ENCODE results near the gene NPAP1.
"Not testable (repeated sequence)": the region's sequence is repeated elsewhere in the genome, so short reads cannot be mapped to it uniquely, and the experiment has no call there.

Gene NPAP1

DNA sequence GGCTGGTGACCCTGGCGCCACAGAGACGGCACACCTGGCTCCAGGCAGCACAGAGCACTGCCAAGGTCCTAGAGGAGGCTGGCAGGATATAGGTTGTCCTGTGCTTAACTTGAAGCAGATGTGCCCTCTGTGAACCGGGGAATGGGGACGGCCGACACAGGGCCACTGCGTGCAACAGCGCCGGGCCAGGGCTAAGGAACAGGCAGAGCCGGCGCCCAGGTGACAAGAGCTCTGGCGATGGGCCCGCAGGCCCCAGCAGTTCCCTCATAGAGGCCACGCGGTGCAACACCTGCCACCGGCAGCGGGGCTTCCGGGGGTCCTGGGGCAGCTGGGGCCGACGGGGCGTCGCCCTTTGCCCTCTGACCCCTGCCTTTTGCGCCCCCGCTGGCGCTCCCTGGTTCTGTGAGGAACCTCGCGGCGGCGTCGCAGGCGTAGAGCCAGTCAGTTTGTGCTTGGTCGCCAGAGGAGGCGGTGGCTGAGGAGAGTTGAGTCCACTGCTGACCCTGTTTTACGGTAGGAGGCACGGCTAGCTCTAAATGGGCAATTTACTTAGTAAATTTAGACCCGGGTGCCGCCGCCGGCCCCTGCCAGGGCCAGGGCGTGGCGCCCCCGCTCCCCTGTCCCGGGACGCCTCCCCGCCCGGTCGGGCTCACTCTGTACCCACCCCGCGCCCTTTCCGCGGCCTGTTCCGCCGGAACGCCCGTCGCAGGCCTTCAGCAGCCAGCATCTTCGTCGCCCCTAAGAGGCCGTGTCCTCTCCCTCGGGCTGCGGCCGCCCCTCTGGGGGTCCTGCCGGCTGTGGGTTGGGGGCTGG is at the start of gene NPAP1:
Gene NPAP1 (plus strand): TSS at position 444 of the 813 bp plus-strand sequence. CDS start 93 bp downstream, at position 537.
- DNase-seq (ENCODE audit: low spot score) (no peak), FAIRE-seq (no peak)

DNA sequence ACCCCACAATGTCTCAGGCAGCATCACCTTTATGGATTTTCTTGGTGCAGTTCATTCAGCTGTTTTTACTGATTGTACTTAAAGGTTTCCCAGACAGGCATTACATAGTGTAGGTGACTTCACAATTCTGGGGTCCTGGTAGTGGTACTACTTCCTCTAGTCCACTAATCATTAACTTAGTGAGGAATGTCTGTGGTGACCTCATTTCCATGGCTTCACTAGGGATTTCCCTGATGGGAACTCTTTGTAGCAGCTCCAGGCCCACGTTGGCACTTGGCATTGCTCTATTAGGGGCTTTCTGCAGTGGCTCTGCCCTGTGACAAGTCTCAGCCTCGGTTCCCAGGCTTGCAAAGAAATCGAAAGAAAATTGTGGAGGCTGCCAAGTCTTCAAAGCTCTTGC is 48.1 kb upstream of the NPAP1 start:
- no peak for FAIRE-seq
- DNase-seq (ENCODE audit: low spot score) = no peak

DNA sequence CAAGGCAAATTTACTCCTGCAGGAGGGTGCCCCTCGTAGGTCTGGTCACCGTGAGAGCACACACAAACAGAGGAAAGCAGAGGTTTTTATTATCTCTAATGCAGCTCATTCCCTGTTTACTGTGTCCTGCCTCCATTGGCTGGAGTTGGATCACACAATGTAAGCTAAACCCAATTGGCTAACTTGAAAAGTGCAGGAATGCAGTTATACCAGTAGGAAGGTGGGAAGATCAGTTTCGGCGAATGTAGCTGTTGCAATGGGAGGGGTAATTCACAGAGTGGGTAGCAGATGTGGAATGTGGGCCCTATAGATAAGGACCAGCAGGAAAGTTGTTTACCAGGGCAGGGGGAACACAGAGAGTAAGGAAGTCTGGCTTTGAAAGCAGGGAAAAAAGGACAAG is 42.5 kb upstream of the NPAP1 start:
- no peak for DNase-seq (ENCODE audit: low spot score)
- no peak for FAIRE-seq

DNA sequence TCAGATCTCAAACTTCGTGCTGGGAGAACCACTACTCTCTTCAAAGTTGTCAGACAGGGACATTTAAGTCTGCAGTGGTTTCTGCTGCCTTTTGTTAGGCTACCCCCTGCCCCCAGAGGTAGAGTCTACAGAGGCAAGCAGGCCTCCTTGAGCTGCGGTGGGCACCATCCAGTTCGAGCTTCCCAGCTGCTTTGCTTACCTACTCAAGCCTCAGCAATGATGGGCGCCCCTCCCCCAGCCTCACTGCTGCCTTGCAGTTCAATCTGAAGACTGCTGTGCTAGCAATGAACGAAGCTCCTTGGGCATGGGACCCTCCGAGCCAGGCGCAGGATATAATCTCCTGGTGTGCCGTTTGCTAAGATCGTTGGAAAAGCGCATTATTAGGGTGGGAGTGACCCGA is 36.2 kb upstream of the NPAP1 start:
- not testable (repeated sequence) for DNase-seq (ENCODE audit: low spot score); FAIRE-seq

GRCh38 chr15:24645627-24646026 is 29.9 kb upstream of the NPAP1 start:
- FAIRE-seq = no peak

DNA sequence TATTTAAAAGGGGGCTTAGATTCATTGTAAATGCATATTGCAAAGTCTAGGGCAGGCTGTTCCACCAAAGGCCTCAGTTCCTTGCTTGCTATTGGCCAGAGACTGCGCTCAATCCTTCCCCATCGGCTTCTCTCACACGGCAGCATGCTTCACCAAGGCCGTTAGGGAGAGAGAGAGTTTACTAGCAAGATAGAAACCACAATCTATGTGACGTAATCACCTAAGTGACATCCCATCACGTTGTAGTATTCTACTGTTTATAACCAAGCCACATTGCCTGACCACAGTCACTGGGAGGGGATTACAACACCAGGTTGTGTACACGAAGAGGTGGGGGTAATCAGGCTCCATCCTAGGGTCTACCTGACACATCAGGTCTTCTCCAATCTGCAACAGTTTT is 16.0 kb upstream of the NPAP1 start:
- no peak for FAIRE-seq
- DNase-seq (ENCODE audit: low spot score) = no peak

More at GRCh38 chr15:24645627-24646026, 29.9 kb upstream of the NPAP1 start:
- no peak for DNase-seq (ENCODE audit: low spot score)

DNA sequence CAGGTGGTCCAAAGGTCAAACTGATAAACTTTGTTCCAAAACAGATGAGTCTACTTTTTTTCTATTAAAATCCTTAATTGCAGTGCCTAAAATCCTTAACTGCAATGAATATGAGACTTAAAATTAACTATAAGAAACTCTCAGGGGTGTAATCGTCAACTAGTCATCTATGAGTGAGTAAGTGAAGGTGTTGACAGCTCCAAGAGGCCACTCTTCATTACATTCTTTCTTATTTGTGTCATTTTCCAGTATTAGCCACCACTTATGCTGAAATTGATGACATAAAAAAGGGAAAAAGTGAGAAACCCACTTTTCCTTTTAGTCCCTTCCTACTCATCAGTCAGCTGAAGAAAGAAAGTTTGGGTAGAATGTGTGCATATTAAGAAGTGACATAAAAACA is 12.6 kb upstream of the NPAP1 start:
- no peak for FAIRE-seq
- DNase-seq (ENCODE audit: low spot score) = no peak

DNA sequence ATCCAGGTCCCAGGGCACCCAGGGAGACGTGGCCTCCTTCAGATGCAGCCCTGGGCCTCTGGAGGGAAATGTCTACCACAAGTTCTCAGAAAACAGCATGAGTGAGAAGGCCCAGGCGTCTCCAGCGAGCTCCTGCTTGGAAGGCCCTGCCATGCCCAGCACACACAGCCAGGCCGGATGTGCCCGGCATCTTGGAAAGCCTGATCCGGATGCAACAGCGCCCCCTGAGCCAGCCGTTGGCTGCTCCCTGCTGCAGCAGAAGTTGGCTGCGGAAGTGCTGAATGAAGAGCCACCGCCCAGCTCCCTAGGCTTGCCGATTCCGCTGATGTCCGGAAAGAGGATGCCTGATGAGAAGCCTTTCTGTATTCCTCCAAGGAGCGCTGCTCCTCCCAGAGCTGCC is 856 bp downstream of the NPAP1 start:
- FAIRE-seq (no peak), DNase-seq (ENCODE audit: low spot score) (no peak)

GRCh38 chr15:24678485-24678884 is 2.9 kb downstream of the NPAP1 start:
- no peak for DNase-seq (ENCODE audit: low spot score)
- FAIRE-seq = no peak

DNA sequence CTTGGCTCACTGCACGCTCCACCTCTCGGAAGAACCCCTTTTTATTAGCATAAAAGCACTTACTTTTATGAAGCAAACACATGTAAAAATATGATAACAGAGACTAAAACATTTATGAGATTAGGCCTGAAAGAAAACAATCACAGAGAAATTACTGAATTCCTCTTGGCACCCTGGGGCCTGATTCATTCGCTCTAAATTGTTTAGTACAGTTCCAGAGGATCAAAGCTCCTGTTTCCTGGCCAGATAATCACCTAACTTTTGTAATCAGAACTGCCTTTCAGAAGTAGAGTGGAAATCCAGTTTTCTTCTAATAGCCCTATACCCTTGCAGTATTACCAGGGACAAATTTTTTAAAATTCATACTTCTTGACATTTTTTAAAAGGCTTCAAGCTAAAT is 6.4 kb downstream of the NPAP1 start:
- FAIRE-seq = no peak

GRCh38 chr15:24682905-24683304 is 7.3 kb downstream of the NPAP1 start:
- not testable (repeated sequence) for FAIRE-seq; DNase-seq (ENCODE audit: low spot score)

More for the DNA sequence above, 6.4 kb downstream of the NPAP1 start:
- no peak for DNase-seq (ENCODE audit: low spot score)

DNA sequence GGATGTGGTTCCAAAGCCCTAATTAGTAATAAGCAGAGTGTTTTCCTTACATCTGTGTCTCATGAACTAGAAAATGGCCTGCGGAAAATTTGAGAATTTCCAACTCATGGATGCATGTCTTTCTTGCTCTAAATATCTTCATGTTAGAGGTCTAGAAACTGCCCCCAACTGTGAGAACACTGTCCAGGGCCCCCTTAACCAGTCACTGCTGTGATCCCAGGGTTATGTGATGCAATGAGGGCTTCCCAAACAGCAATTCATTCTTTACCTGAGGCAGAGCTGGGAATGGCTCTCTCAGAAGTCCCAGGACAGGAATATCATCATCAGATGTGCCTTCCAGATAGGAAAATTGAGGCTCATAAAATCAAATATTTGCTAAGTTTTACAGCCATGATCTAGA is 8.2 kb downstream of the NPAP1 start:
- FAIRE-seq (no peak), DNase-seq (ENCODE audit: low spot score) (no peak)

DNA sequence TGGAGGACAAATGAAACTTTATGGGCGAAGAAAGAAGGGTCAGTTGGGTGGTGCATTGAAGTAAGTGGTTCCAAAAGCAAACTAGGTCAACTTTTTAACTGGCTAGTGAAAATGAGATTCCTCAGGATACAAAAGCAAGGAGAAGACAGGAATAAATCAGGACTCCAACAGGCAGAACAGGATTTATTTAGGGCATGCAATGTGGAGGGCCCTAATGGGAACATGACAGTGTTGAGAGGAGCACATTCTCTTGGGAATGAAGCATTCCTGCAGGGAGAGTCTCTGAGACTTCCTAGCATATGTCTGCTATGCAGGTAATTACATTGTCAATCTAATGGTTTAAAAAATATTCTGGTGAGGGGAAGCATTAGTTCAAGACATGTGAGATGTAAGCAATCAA is 8.7 kb downstream of the NPAP1 start:
- FAIRE-seq (no peak), DNase-seq (ENCODE audit: low spot score) (no peak)

DNA sequence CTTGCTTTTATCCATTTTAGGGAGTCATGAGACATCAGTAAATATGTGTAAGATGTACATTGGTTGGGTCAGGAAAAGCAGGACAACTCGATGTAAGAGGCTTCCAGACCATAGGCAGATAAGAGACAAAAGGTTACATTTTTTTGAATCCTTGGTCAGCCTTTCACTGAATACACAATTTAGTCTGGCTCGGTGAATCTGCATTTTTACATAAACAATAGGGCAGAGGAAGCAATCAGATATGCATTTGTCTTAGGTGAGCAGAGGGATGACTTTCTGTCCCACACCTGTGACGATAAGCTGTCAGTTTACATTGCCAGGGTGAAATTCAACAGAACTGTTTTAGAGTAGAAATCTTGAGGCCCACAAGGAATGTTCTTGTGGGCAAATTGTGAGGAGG is 20.6 kb downstream of the NPAP1 start:
- no peak for DNase-seq (ENCODE audit: low spot score)
- FAIRE-seq = no peak

DNA sequence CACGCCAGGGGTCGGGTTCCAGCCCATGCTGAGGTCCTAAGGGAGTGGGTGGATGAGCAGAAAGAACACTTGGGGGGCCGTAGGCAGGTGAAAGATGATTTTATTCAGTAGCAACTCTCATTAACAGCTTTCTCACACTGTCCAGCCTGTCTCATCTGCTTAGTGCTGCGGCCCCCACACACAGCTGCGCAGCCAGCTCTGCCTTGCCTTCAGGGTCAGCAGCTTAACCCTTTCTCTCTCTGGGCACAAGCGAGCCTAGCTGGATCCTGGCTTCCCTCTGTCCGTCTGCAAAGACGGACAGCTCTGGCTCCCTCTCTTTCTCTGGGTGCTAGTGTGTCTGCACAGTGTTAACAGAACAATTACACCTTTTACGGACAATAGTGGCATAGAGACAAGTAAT is 21.3 kb downstream of the NPAP1 start:
- FAIRE-seq (no peak), DNase-seq (ENCODE audit: low spot score) (no peak)

DNA sequence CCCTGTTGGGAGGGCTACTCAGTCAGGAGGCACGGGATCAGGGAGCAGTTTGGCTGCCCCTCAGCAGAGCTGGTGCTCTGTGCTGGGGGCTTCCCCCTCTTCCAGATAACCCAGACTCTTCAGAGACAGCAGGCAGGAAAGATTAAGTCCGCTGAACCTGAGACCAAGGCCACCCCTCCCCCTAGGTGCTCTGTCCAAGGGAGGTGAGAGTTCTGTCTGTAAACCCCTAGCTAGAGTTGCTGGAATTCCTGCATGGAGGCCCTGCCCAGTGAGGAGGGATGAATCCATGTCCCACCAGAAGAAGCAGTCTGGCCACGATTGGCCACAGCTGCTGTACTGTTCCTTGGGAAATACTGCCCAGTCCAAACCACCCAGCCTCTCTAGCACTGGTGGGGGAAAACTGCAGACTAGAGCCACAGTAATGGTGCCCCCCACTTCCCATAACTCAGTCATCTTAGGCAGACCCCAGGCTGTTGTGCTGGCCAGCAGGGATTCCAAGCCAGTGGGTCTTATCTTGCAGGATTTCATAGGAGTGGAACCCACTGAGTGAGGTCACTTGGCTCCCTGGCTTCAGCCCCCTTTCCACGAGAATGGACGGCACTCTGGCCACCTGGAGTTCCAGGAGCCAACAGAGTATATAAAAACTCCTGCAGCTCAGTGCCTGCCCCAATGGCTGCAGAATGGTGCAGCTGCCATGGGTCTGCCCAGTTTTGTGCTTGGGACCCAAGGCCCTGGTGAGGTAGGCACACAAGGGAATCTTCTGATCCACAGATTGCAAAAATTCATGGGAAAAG is 42.9 kb downstream of the NPAP1 start:
- no peak for DNase-seq (ENCODE audit: low spot score)
- FAIRE-seq = no peak

- DNase-seq (ENCODE audit: low spot score) (no peak), FAIRE-seq (no peak)
Observed at GRCh38 chr15:24729760-24730159, 54.2 kb downstream of the NPAP1 start.

All from RCC 7860 (cell line).